Measurements from ENCODE around the gene ANKS3.
A peak's percentile ranks its signal among the peaks of the same experiment; 100 is the strongest.
"Not testable (repeated sequence)": the region's sequence is repeated elsewhere in the genome, so short reads cannot be mapped to it uniquely, and the experiment has no call there.

The ANKS3 gene

GRCh38 chr16:4752351-4753100 lies 18.5 kb upstream of the ANKS3 start:
- no peak for DNase-seq

- DNase-seq: no peak
These were observed 16.8 kb upstream of the ANKS3 start for GRCh38 chr16:4750896-4751295.

GRCh38 chr16:4749700-4750257 lies 15.7 kb upstream of the ANKS3 start:
- DNase-seq: no peak

- no peak for DNase-seq
These were observed 14.8 kb upstream of the ANKS3 start for GRCh38 chr16:4748682-4749411.

GRCh38 chr16:4747906-4748681 lies 14.0 kb upstream of the ANKS3 start:
- DNase-seq: no peak

GRCh38 chr16:4746991-4747574 lies 13.0 kb upstream of the ANKS3 start:
- DNase-seq: no peak

- DNase-seq: no peak
These were observed 12.1 kb upstream of the ANKS3 start for GRCh38 chr16:4746215-4746614.

- DNase-seq: no peak
These were observed 11.2 kb upstream of the ANKS3 start for GRCh38 chr16:4745274-4745569.

- no peak for DNase-seq
These were observed 10.6 kb upstream of the ANKS3 start for GRCh38 chr16:4744555-4745273.

GRCh38 chr16:4743226-4743878 lies 9.3 kb upstream of the ANKS3 start:
- DNase-seq: no peak

- DNase-seq: not testable (repeated sequence)
These were observed 4.3 kb upstream of the ANKS3 start for GRCh38 chr16:4738370-4738769.

GRCh38 chr16:4737545-4737944 lies 3.5 kb upstream of the ANKS3 start:
- DNase-seq: no peak

GRCh38 chr16:4736546-4736945 lies 2.5 kb upstream of the ANKS3 start:
- DNase-seq: no peak

GRCh38 chr16:4734730-4735535 lies 862 bp upstream of the ANKS3 start:
- DNase-seq: peak; percentile 91

- no peak for DNase-seq
These were observed 366 bp downstream of the ANKS3 start for GRCh38 chr16:4733747-4734062.

GRCh38 chr16:4733211-4733742 lies 794 bp downstream of the ANKS3 start:
- DNase-seq: no peak

- no peak for DNase-seq
These were observed 4.2 kb downstream of the ANKS3 start for GRCh38 chr16:4729876-4730275.

GRCh38 chr16:4728676-4729075 lies 5.4 kb downstream of the ANKS3 start:
- no peak for DNase-seq

GRCh38 chr16:4726616-4727015 lies 7.5 kb downstream of the ANKS3 start:
- DNase-seq: no peak

- no peak for DNase-seq
These were observed 9.3 kb downstream of the ANKS3 start for GRCh38 chr16:4724661-4725270.
